Breast epithelium (tissue), 4 donors: ENCODE results near the gene SKIC3. TPM values are rescaled to one million over a fixed set of nuclear protein-coding genes. Genes with fewer than 3 reads are reported as not detected.

ENCODE experiments used
- DNase-seq, 2 donors: peaks; one replicate each; pipeline ENCODE4 v3.0.0-alpha.2; 2019; ENCODE audit warnings: low spot score in 2 of 2
- H3K27ac ChIP-seq, 2 donors: fragments of 200-600 bp; sonication (generic) in 1 of 2; one replicate each; pipeline ENCODE4 v1.5.1; 2016 to 2019; ENCODE audit warnings: mild to moderate bottlenecking in 1 of 2
- H3K27me3 ChIP-seq, 2 donors: fragments of 200-600 bp; sonication (generic) in 1 of 2; one replicate each; pipeline versions ENCODE4 v1.5.1 to v1.6.0; 2017 to 2019; ENCODE audit warnings: control low read depth in 1 of 2, mild to moderate bottlenecking in 1 of 2
- H3K36me3 ChIP-seq: fragments of 200-600 bp; one replicate; pipeline ENCODE4 v1.5.1; 2019
- H3K4me1 ChIP-seq, 2 donors: fragments of 200-600 bp; sonication (generic); one replicate each; pipeline ENCODE4 v1.5.1; 2016 to 2019; ENCODE audit warnings: control low read depth in 1 of 2
- H3K4me3 ChIP-seq, 3 donors: fragments of 200-600 bp; sonication (generic); 1 replicate in 2 of 3; 2 replicates in 1 of 3; pipeline ENCODE4 v1.5.1; 2016 to 2019; ENCODE audit warnings: mild to moderate bottlenecking in 3 of 3, moderate library complexity in 2 of 3
- H3K9me3 ChIP-seq, 2 donors: fragments of 200-600 bp; sonication (generic) in 1 of 2; one replicate each; pipeline ENCODE4 v1.5.1; 2016 to 2019; ENCODE audit warnings: control low read depth in 1 of 2
- POLR2A ChIP-seq: fragments of 450-650 bp; IDR thresholded peaks from one replicate; pipeline ENCODE4 v1.6.1; 2016; ENCODE audit warnings: antibody characterized with exemption, mild to moderate bottlenecking, moderate library complexity
- POLR2AphosphoS5 ChIP-seq, 3 donors: sonication (generic); formaldehyde crosslinking; IDR thresholded peaks; one replicate each; pipeline ENCODE4 v1.6.1; 2017; ENCODE audit warnings: antibody characterized with exemption in 3 of 3
- intact Hi-C: fragments of 100-400 bp; cut with DNase I; formaldehyde crosslinking; loops from one replicate; pipeline ENCODE4 v1.15.1; 2023; ENCODE audit warnings: low total_unique reads
- total RNA-seq, 3 donors: library from RNA; depleted of rRNA; stranded (reverse); fragments of >200 nt; gene quantifications; one replicate each; pipeline ENCODE4 v1.1.0, GENCODE V29; 2016
- TF ChIP-seq, protein P1 (sequence below), 3 donors: fragments of 450-650 bp; IDR thresholded peaks; one replicate each; pipeline ENCODE4 v1.5.1; 2016 to 2017; ENCODE audit warnings: antibody characterized with exemption in 3 of 3, mild to moderate bottlenecking in 3 of 3, moderate library complexity in 3 of 3

SKIC3 gene
- total RNA-seq, 3 donors from 2014 or later, result 78.6 to 119 (median 104) TPM

GRCh38 chr5:95533761-95534160 is 21.0 kb downstream of the SKIC3 start:
- no peaks in the 10 kb centered on the region for H3K4me1 ChIP-seq
- no peak overlapping the region for H3K4me3 ChIP-seq
- no peaks in the 10 kb centered on the region for H3K9me3 ChIP-seq
- H3K36me3 ChIP-seq, result no peaks in the 10 kb centered on the region
- H3K27me3 ChIP-seq, result no peaks in the 10 kb centered on the region
- no peak for DNase-seq
- intact Hi-C loops, result no loop called here
- TF ChIP-seq POLR2AphosphoS5 (IDR thresholded peaks at IDR 0.05) (no peak), POLR2A (no peak)
- TF ChIP-seq, protein P1, sequence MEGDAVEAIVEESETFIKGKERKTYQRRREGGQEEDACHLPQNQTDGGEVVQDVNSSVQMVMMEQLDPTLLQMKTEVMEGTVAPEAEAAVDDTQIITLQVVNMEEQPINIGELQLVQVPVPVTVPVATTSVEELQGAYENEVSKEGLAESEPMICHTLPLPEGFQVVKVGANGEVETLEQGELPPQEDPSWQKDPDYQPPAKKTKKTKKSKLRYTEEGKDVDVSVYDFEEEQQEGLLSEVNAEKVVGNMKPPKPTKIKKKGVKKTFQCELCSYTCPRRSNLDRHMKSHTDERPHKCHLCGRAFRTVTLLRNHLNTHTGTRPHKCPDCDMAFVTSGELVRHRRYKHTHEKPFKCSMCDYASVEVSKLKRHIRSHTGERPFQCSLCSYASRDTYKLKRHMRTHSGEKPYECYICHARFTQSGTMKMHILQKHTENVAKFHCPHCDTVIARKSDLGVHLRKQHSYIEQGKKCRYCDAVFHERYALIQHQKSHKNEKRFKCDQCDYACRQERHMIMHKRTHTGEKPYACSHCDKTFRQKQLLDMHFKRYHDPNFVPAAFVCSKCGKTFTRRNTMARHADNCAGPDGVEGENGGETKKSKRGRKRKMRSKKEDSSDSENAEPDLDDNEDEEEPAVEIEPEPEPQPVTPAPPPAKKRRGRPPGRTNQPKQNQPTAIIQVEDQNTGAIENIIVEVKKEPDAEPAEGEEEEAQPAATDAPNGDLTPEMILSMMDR (IDR thresholded peaks at IDR 0.05), result no peak
- no peak overlapping the region for H3K27ac ChIP-seq

- Histone ChIP-seq H3K4me1 (no peaks in the 10 kb centered on the region), H3K36me3 (no peaks in the 10 kb centered on the region), H3K4me3 (no peak overlapping the region), H3K27me3 (no peaks in the 10 kb centered on the region), H3K9me3 (no peaks in the 10 kb centered on the region), H3K27ac (no peak overlapping the region)
- no peak for DNase-seq
- intact Hi-C loops, result no loop called here
- no peak for TF ChIP-seq POLR2A
- TF ChIP-seq, protein P1 (IDR thresholded peaks at IDR 0.05), result no peak
Observed at GRCh38 chr5:95533106-95533505, 21.7 kb downstream of the SKIC3 start.

- no peak for DNase-seq
- Histone ChIP-seq H3K27ac (no peak overlapping the region), H3K4me3 (no peak overlapping the region), H3K9me3 (no peaks in the 10 kb centered on the region), H3K27me3 (no peaks in the 10 kb centered on the region), H3K36me3 (no peaks in the 10 kb centered on the region), H3K4me1 (no peaks in the 10 kb centered on the region)
- intact Hi-C loops, result no loop called here
- TF ChIP-seq POLR2A (no peak), POLR2AphosphoS5 (IDR thresholded peaks at IDR 0.05) (no peak)
- TF ChIP-seq, protein P1 (IDR thresholded peaks at IDR 0.05), result no peak
Observed at GRCh38 chr5:95532415-95532814, 22.4 kb downstream of the SKIC3 start.

DNA sequence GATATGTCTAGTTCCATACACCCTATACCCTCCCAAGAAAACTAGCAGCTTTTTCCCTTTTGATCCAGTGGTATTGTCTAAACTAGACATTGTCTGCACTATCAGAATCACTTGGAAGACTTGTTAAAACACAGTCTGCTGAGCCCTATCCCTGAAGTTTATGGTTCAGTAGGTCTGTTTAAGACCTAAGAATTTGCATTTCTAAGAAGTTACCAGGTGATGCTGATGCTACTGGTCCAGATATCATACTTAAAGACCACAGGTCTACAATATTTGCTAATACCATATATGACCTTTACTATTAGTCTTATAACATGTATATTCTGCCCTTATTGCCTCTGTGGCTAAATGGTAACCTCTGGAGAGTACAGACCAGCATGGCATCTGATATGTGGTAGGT is 23.3 kb downstream of the SKIC3 start:
- Histone ChIP-seq H3K4me3 (no peak overlapping the region), H3K27ac (no peak overlapping the region), H3K9me3 (no peaks in the 10 kb centered on the region), H3K4me1 (no peaks in the 10 kb centered on the region), H3K36me3 (no peaks in the 10 kb centered on the region), H3K27me3 (no peaks in the 10 kb centered on the region)
- DNase-seq, result no peak
- intact Hi-C loops, result no loop called here
- TF ChIP-seq POLR2A (no peak), POLR2AphosphoS5 (IDR thresholded peaks at IDR 0.05) (no peak)
- TF ChIP-seq, protein P1 (IDR thresholded peaks at IDR 0.05), result no peak

DNA sequence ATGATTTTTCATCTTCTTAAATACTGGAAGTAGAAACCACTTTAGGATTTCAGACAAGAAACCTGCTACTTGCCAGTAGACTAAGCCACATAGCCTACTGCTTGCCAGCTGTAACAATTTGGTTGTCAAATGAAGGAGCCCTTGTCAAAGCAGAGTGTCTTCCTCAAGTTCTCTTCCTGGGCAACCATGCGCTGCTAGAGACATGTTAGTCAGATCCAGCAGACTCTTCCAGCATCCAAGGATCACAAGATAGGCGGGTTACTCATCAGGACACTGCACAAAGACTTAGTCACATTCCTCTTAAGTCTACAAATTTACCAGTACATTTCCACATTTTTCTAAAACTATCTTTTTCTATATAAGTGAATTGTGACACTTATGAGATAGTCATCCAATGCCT is 24.4 kb downstream of the SKIC3 start:
- no peaks in the 10 kb centered on the region for H3K9me3 ChIP-seq
- no peak overlapping the region for H3K27ac ChIP-seq
- TF ChIP-seq POLR2A (no peak), POLR2AphosphoS5 (IDR thresholded peaks at IDR 0.05) (no peak)
- TF ChIP-seq, protein P1 (IDR thresholded peaks at IDR 0.05), result no peak
- no peaks in the 10 kb centered on the region for H3K36me3 ChIP-seq
- intact Hi-C loops, result no loop called here
- H3K27me3 ChIP-seq, result no peaks in the 10 kb centered on the region
- DNase-seq, result no peak
- H3K4me3 ChIP-seq, result no peak overlapping the region
- H3K4me1 ChIP-seq, result no peaks in the 10 kb centered on the region
